K562 (cell line): ENCODE data around the gene NOL4L. TPM values are rescaled to one million over a fixed set of nuclear protein-coding genes. Genes with fewer than 3 reads are reported as not detected.

Experiments
- ATAC-seq: fragments of 200-7000 bp; cut with Tn5 transposase; 3 replicates; pipeline ENCODE4 v1.9.1; 2020; ENCODE audit warnings: moderate library complexity
- BruUV-seq: library from RNA; stranded (reverse); fragments of 400-500 nt; replicated peaks from 2 replicates; lab custom pipeline; 2021; lab: Mats Ljungman, UMichigan
- CTCF ChIA-PET: fragments of 300-600 bp; formaldehyde crosslinking; extraction: SDS; loops from one replicate; lab custom pipeline; 2021; ENCODE audit warnings: low intra/inter-chr PET ratio; lab: Yijun Ruan, JAX
- POLR2A ChIA-PET: fragments of 300-600, 350-650 bp; sonication (Branson Sonifier 250); formaldehyde crosslinking; extraction: SDS; loops from one replicate; lab custom pipeline; 2021; ENCODE audit warnings: antibody characterized with exemption, inconsistent platforms; lab: Yijun Ruan, JAX
- DNase-seq, 4 experiments: peaks; one replicate each; pipeline versions ENCODE4 v3.0.0 to v3.0.0-alpha.2; 2011 to 2018; ENCODE audit warnings: low spot score in 3 of 4, mixed read lengths in 3 of 4; ENCODE audit errors: extremely low read depth in 1 of 4
- FAIRE-seq: peaks from 2 replicates; lab custom pipeline; 2011; peaks lifted over from hg19 to GRCh38; lab: Jason Lieb, UNC
- H2AFZ ChIP-seq: 2 replicates; pipeline ENCODE4 v1.6.0; 2011; ENCODE audit warnings: low read depth, low read length, control low read depth, inconsistent platforms
- H3K27ac ChIP-seq: fragments of 200-600 bp; 3 replicates; pipeline ENCODE4 v1.8.0; 2011; ENCODE audit warnings: low read depth, mild to moderate bottlenecking, control low read depth, inconsistent platforms, low read length, moderate library complexity, mixed read lengths; ENCODE audit errors: extremely low read depth
- H3K27me3 ChIP-seq, 2 experiments: fragments of 300-600 bp in 1 of 2; 2 replicates in 1 of 2; 3 replicates in 1 of 2; pipeline versions ENCODE4 v1.6.0 to v1.8.0; 2011; ENCODE audit warnings: inconsistent platforms in 2 of 2, low read length in 2 of 2, mild to moderate bottlenecking in 1 of 2, mixed read lengths in 1 of 2, moderate library complexity in 1 of 2; ENCODE audit not compliant: control insufficient read depth in 2 of 2, insufficient read depth in 2 of 2
- H3K36me3 ChIP-seq: fragments of 300-600 bp; 3 replicates; pipeline ENCODE4 v1.8.0; 2011; ENCODE audit warnings: mild to moderate bottlenecking, low read length, inconsistent platforms; ENCODE audit not compliant: control insufficient read depth, insufficient read depth
- H3K4me1 ChIP-seq, 2 experiments: fragments of 200-600 bp in 1 of 2; replicated peaks in 1 of 2; 2 replicates in 1 of 2; 3 replicates in 1 of 2; pipeline versions ENCODE4 v1.5.1 to v1.8.0; 2011; ENCODE audit warnings: inconsistent platforms in 2 of 2, low read length in 2 of 2, mild to moderate bottlenecking in 1 of 2, mixed read lengths in 1 of 2, moderate library complexity in 1 of 2; ENCODE audit not compliant: control insufficient read depth in 2 of 2, insufficient read depth in 2 of 2
- H3K4me2 ChIP-seq: 2 replicates; pipeline ENCODE4 v1.6.1; 2011; ENCODE audit warnings: low read length, control low read depth, inconsistent platforms, mixed read lengths; ENCODE audit not compliant: insufficient read depth
- H3K4me3 ChIP-seq: fragments of 200-600 bp; sonication (generic), shearing (Covaris generic); 2 replicates; pipeline ENCODE4 v1.5.1; 2016; ENCODE audit warnings: control low read depth, inconsistent platforms
- H3K79me2 ChIP-seq: fragments of 200-600 bp; 3 replicates; pipeline ENCODE4 v1.8.0; 2011; ENCODE audit warnings: low read length, inconsistent platforms; ENCODE audit not compliant: control insufficient read depth, insufficient read depth
- H3K9ac ChIP-seq, 2 experiments: 2 replicates each; pipeline versions ENCODE4 v1.6.0 to v1.6.1; 2011; ENCODE audit warnings: low read depth in 2 of 2, low read length in 2 of 2, control low read depth in 1 of 2, inconsistent platforms in 1 of 2, mild to moderate bottlenecking in 1 of 2, mixed read lengths in 1 of 2; ENCODE audit not compliant: insufficient read depth in 1 of 2
- H3K9me1 ChIP-seq: one replicate; pipeline ENCODE4 v1.6.0; 2011; ENCODE audit warnings: inconsistent platforms, mild to moderate bottlenecking, low read length, moderate library complexity; ENCODE audit not compliant: control insufficient read depth, insufficient read depth
- H3K9me3 ChIP-seq: replicated peaks from 2 replicates; pipeline ENCODE4 v1.5.1; 2011; ENCODE audit warnings: low read depth, low read length, inconsistent platforms; ENCODE audit not compliant: control insufficient read depth, insufficient read depth
- H4K20me1 ChIP-seq: replicated peaks from 2 replicates; pipeline ENCODE4 v1.6.1; 2011; ENCODE audit warnings: low read length, inconsistent platforms, mixed read lengths; ENCODE audit not compliant: control insufficient read depth, insufficient read depth
- ARID3B ChIP-seq: fragments of 250-450 bp; sonication (Bioruptor Pico); IDR thresholded peaks from 2 replicates; pipeline ENCODE4 v1.4.0; 2020; ENCODE audit warnings: borderline replicate concordance
- HOXB6 ChIP-seq: fragments of 250-450 bp; sonication (Bioruptor Pico); IDR thresholded peaks from 2 replicates; pipeline ENCODE4 v1.5.1; 2022; ENCODE audit warnings: mild to moderate bottlenecking, borderline replicate concordance
- NR4A1 ChIP-seq, 2 experiments: fragments of 250-450 bp in 1 of 2; fragments of 450-650 bp in 1 of 2; sonication (Bioruptor Pico) in 1 of 2; IDR thresholded peaks; 2 replicates each; pipeline versions ENCODE4 v1.4.0 to v1.6.1; 2016 to 2020; ENCODE audit warnings: mild to moderate bottlenecking in 2 of 2, missing compliant biosample characterization in 1 of 2, missing genetic modification characterization in 1 of 2, moderate library complexity in 1 of 2
- POLR2G ChIP-seq: fragments of 200-400 bp; formaldehyde crosslinking; IDR thresholded peaks from 2 replicates; pipeline ENCODE4 v1.6.1; 2017; ENCODE audit warnings: low read depth, mild to moderate bottlenecking, antibody characterized with exemption, low read length, moderate library complexity
- PTBP1 ChIP-seq: fragments of 200-400 bp; formaldehyde crosslinking; IDR thresholded peaks from 2 replicates; pipeline ENCODE4 v1.6.1; 2017; ENCODE audit warnings: low read depth, low read length
- RBM22 ChIP-seq: fragments of 200-400 bp; formaldehyde crosslinking; IDR thresholded peaks from 2 replicates; pipeline ENCODE4 v1.6.1; 2018; ENCODE audit warnings: low read length, low read depth; ENCODE audit not compliant: poor library complexity, severe bottlenecking
- U2AF1 ChIP-seq: fragments of 200-400 bp; formaldehyde crosslinking; optimal IDR thresholded peaks from 2 replicates; pipeline ENCODE3; 2017; ENCODE audit warnings: mild to moderate bottlenecking, low read depth, low read length, moderate library complexity
- ZBTB8A ChIP-seq: fragments of 450-650 bp; IDR thresholded peaks from 2 replicates; pipeline ENCODE4 v1.6.1; 2018; ENCODE audit warnings: mild to moderate bottlenecking, moderate library complexity; ENCODE audit not compliant: partially characterized antibody
- ZNF274 ChIP-seq: IDR thresholded peaks from 2 replicates; pipeline ENCODE4 v1.6.1; 2011; ENCODE audit warnings: low read depth, mild to moderate bottlenecking, low read length, moderate library complexity, borderline replicate concordance
- ZNF644 ChIP-seq: fragments of 200-800 bp; sonication (Bioruptor generic); IDR thresholded peaks from 2 replicates; pipeline ENCODE4 v1.6.1; 2016; ENCODE audit warnings: low read depth, missing genetic modification characterization, missing compliant biosample characterization
- ZNF695 ChIP-seq: fragments of 450-650 bp; formaldehyde crosslinking; IDR thresholded peaks from 2 replicates; pipeline ENCODE4 v1.4.0; 2020; ENCODE audit warnings: mild to moderate bottlenecking, moderate library complexity
- WGBS: fragments of 100-300 bp; shearing (Covaris generic); methylation state at CpG from one replicate; pipeline ENCODE4 v1.1.6; 2016; ENCODE audit warnings: low coverage, mixed read lengths; ENCODE audit not compliant: insufficient coverage; ENCODE audit errors: missing lambda C conversion rate; 5-methylcytosine and 5-hydroxymethylcytosine counted together
- in situ Hi-C: fragments of 300-500 bp; cut with MboI; formaldehyde crosslinking; loops from 4 replicates; pipeline ENCODE4 v1.15.0; 2018; ENCODE audit warnings: inconsistent platforms, mixed read lengths
- intact Hi-C: fragments of 100-400 bp; cut with micrococcal nuclease; formaldehyde crosslinking; loops from 2 replicates; pipeline ENCODE4 v1.14.2; 2022
- polyA plus RNA-seq, 8 experiments: library from polyadenylated mRNA; depleted of rRNA in 4 of 8; stranded (reverse) in 5 of 8; unstranded in 3 of 8; fragments of >200 nt; fragmentation: Nextera tagmentation in 2 of 8; fragmentation: Illumina TruSeq in 1 of 8; extraction: Ambion mirVana in 2 of 8; extraction: Trizol in 1 of 8; gene quantifications; 2 replicates each; pipeline versions ENCODE4 v1.2.1 to v1.2.3, GENCODE V29; 2011 to 2014; ENCODE audit warnings: inconsistent platforms in 1 of 8, missing spikeins in 1 of 8
- total RNA-seq, 7 experiments: library from RNA; depleted of rRNA in 6 of 7; stranded (reverse); fragments of >200 nt in 6 of 7; fragmentation: Illumina TruSeq in 2 of 7; extraction: Trizol in 2 of 7; gene quantifications; 2 replicates each; pipeline versions ENCODE4 v1.2.1 to v1.2.3, GENCODE V29; 2011 to 2021; ENCODE audit warnings: low replicate concordance in 1 of 7

NOL4L gene
- total and polyA plus RNA-seq, 9 of the 15 experiments (the other 6 are each of a cell fraction or from before 2014, with no cell fraction given) = 5.1 to 36.2 (median 13.6) TPM

GRCh38 chr20:32461836-32462600, 123.1 kb downstream of the NOL4L start:
- no peaks in the 10 kb centered on the region for H3K9me3 ChIP-seq
- FAIRE-seq (no peak), ATAC-seq (no peak), DNase-seq (no peak)
- no peak overlapping the region for H3K4me2 ChIP-seq
- H3K9me1 ChIP-seq = no peaks in the 10 kb centered on the region
- ChIA-PET POLR2A (no interaction called here), CTCF (no interaction called here)
- H3K27me3 ChIP-seq = no peaks in the 10 kb centered on the region
- intact Hi-C loops (no loop called here), in situ Hi-C loops (no loop called here)
- TF ChIP-seq ZBTB8A = no peak
- TF ChIP-seq ZNF644 = no peak
- TF ChIP-seq HOXB6 = no peak
- TF ChIP-seq U2AF1 = no peak
- TF ChIP-seq ARID3B = no peak
- peak; percentile 21 for TF ChIP-seq RBM22
- TF ChIP-seq ZNF274 = no peak
- TF ChIP-seq POLR2G = peak; percentile 37; the same call in 1 of the 2 replicates
- no peak for TF ChIP-seq ZNF695 (CRISPR knock-in tag)
- TF ChIP-seq NR4A1 (CRISPR knock-in tag; IDR thresholded peaks at IDR 0.05) = no peak
- TF ChIP-seq NR4A1 (tag; IDR thresholded peaks at IDR 0.05) = no peak
- no peak for TF ChIP-seq PTBP1
- H2AFZ ChIP-seq = no peak overlapping the region
- H3K4me1 ChIP-seq = peaks cover 0 to 72% of the 10 kb centered on the region in 2 experiments; a peak in 2 of 5 replicates
- no peaks in the 10 kb centered on the region; the same call in 1 of the 3 replicates for H3K79me2 ChIP-seq
- no peak overlapping the region for H3K9ac ChIP-seq
- 91% methylated on average over 12 of the region's 17 CpGs for WGBS
- no peak overlapping the region for H3K4me3 ChIP-seq
- BruUV-seq = no TSS peak
- peaks cover 54% of the 10 kb centered on the region; the same call in 2 of the 3 replicates for H3K36me3 ChIP-seq
- H4K20me1 ChIP-seq = peaks cover 4% of the 10 kb centered on the region; the same call in 1 of the 2 replicates
- H3K27ac ChIP-seq = no peak overlapping the region
